ES-I3 (cell line): ENCODE measurements around the gene MFN2.

Experiments used
- H3K36me3 ChIP-seq: 2 replicates; pipeline ENCODE4 v1.6.1; 2013; ENCODE audit warnings: mild to moderate bottlenecking, low read length, control low read depth, moderate library complexity; ENCODE audit not compliant: insufficient read depth
- H3K4me1 ChIP-seq: 2 replicates; pipeline ENCODE4 v1.6.1; 2013; ENCODE audit warnings: mild to moderate bottlenecking, control low read depth, low read length; ENCODE audit not compliant: insufficient read depth
- H3K9ac ChIP-seq: 2 replicates; pipeline ENCODE4 v1.6.1; 2013; ENCODE audit warnings: low read depth, mild to moderate bottlenecking, low read length, moderate library complexity
- H3K9me3 ChIP-seq: 2 replicates; pipeline ENCODE4 v1.6.1; 2013; ENCODE audit warnings: mild to moderate bottlenecking, low read length, moderate library complexity; ENCODE audit not compliant: control insufficient read depth, insufficient read depth

Gene MFN2

GRCh38 chr1:11977625-11978024 is 2.6 kb upstream of the MFN2 start:
- Histone ChIP-seq H3K36me3 (peaks cover 1% of the 10 kb centered on the region; the same call in 1 of the 2 replicates), H3K9ac (no peak overlapping the region), H3K9me3 (no peaks in the 10 kb centered on the region), H3K4me1 (no peaks in the 10 kb centered on the region)

GRCh38 chr1:11978301-11978700 is 1.9 kb upstream of the MFN2 start:
- Histone ChIP-seq H3K9ac (no peak overlapping the region), H3K36me3 (peaks cover 6% of the 10 kb centered on the region; the same call in 1 of the 2 replicates), H3K9me3 (no peaks in the 10 kb centered on the region), H3K4me1 (no peaks in the 10 kb centered on the region)

GRCh38 chr1:11979028-11979850 is 1.0 kb upstream of the MFN2 start:
- Histone ChIP-seq H3K4me1 (no peaks in the 10 kb centered on the region), H3K36me3 (peaks cover 13% of the 10 kb centered on the region), H3K9ac (peak overlapping the region; percentile 43), H3K9me3 (no peaks in the 10 kb centered on the region)

- Histone ChIP-seq H3K4me1 (no peaks in the 10 kb centered on the region), H3K9me3 (no peaks in the 10 kb centered on the region), H3K36me3 (peaks cover 15% of the 10 kb centered on the region), H3K9ac (peak overlapping the region; percentile 69)
Observed at GRCh38 chr1:11980676-11980972, 380 bp downstream of the MFN2 start.

GRCh38 chr1:11981378-11982009 is 1.2 kb downstream of the MFN2 start:
- no peaks in the 10 kb centered on the region for H3K9me3 ChIP-seq
- H3K4me1 ChIP-seq = no peaks in the 10 kb centered on the region
- H3K36me3 ChIP-seq = peaks cover 15% of the 10 kb centered on the region
- H3K9ac ChIP-seq = no peak overlapping the region

- Histone ChIP-seq H3K4me1 (no peaks in the 10 kb centered on the region), H3K9me3 (no peaks in the 10 kb centered on the region), H3K36me3 (peaks cover 15% of the 10 kb centered on the region), H3K9ac (no peak overlapping the region)
Observed at GRCh38 chr1:11982010-11982392, 1.8 kb downstream of the MFN2 start.

- peaks cover 17% of the 10 kb centered on the region for H3K36me3 ChIP-seq
- H3K9me3 ChIP-seq = no peaks in the 10 kb centered on the region
- no peaks in the 10 kb centered on the region for H3K4me1 ChIP-seq
- no peak overlapping the region for H3K9ac ChIP-seq
Observed at GRCh38 chr1:11984121-11984520, 3.9 kb downstream of the MFN2 start.

GRCh38 chr1:11984576-11984975 is 4.3 kb downstream of the MFN2 start:
- Histone ChIP-seq H3K9me3 (no peaks in the 10 kb centered on the region), H3K4me1 (no peaks in the 10 kb centered on the region), H3K9ac (no peak overlapping the region), H3K36me3 (peaks cover 21% of the 10 kb centered on the region)

GRCh38 chr1:11985171-11985570 is 4.9 kb downstream of the MFN2 start:
- H3K36me3 ChIP-seq = peaks cover 22% of the 10 kb centered on the region
- no peaks in the 10 kb centered on the region for H3K4me1 ChIP-seq
- H3K9me3 ChIP-seq = no peaks in the 10 kb centered on the region
- no peak overlapping the region for H3K9ac ChIP-seq

- Histone ChIP-seq H3K36me3 (peaks cover 28% of the 10 kb centered on the region), H3K9ac (no peak overlapping the region), H3K4me1 (no peaks in the 10 kb centered on the region), H3K9me3 (no peaks in the 10 kb centered on the region)
Observed at GRCh38 chr1:11985851-11986250, 5.6 kb downstream of the MFN2 start.

GRCh38 chr1:11989669-11990068 is 9.4 kb downstream of the MFN2 start:
- H3K4me1 ChIP-seq = no peaks in the 10 kb centered on the region
- peaks cover 29% of the 10 kb centered on the region for H3K36me3 ChIP-seq
- no peak overlapping the region for H3K9ac ChIP-seq
- no peaks in the 10 kb centered on the region for H3K9me3 ChIP-seq

GRCh38 chr1:11990303-11991032 is 10.2 kb downstream of the MFN2 start:
- Histone ChIP-seq H3K36me3 (peaks cover 33% of the 10 kb centered on the region), H3K9ac (no peak overlapping the region), H3K4me1 (no peaks in the 10 kb centered on the region), H3K9me3 (no peaks in the 10 kb centered on the region)

- Histone ChIP-seq H3K9me3 (no peaks in the 10 kb centered on the region), H3K9ac (no peak overlapping the region), H3K4me1 (no peaks in the 10 kb centered on the region), H3K36me3 (peaks cover 36% of the 10 kb centered on the region)
Observed at GRCh38 chr1:11991969-11992676, 11.9 kb downstream of the MFN2 start.

GRCh38 chr1:11997081-11997850 is 17.0 kb downstream of the MFN2 start:
- Histone ChIP-seq H3K9me3 (no peaks in the 10 kb centered on the region), H3K4me1 (no peaks in the 10 kb centered on the region), H3K9ac (no peak overlapping the region), H3K36me3 (peaks cover 35% of the 10 kb centered on the region)
